ENCODE measurements around the gene ZCCHC8. TPM values are rescaled to one million over a fixed set of nuclear protein-coding genes. Genes with fewer than 3 reads are reported as not detected.
"Not testable (repeated sequence)": the region's sequence is repeated elsewhere in the genome, so short reads cannot be mapped to it uniquely, and the experiment has no call there.

The ZCCHC8 gene
- total RNA-seq, 2 donors from 2014 or later: 18.7 to 20.0 TPM

- ATAC-seq (no peak), DNase-seq (no peak)
- intact Hi-C loops (cut with DNase I, micrococcal nuclease): no loop called here
Measured at GRCh38 chr12:122452701-122453285, 47.9 kb downstream of the ZCCHC8 start.

- intact Hi-C loops (cut with DNase I, micrococcal nuclease): no loop called here
- peak; percentile 94 for ATAC-seq
- no peak for DNase-seq
Measured at GRCh38 chr12:122449317-122449716, 51.4 kb downstream of the ZCCHC8 start.

- ATAC-seq; intact Hi-C loops (cut with DNase I, micrococcal nuclease); DNase-seq: not testable (repeated sequence)
Measured at GRCh38 chr12:122447825-122448224, 52.9 kb downstream of the ZCCHC8 start.

GRCh38 chr12:122446390-122446789 is 54.3 kb downstream of the ZCCHC8 start:
- intact Hi-C loops (cut with DNase I, micrococcal nuclease); DNase-seq; ATAC-seq: not testable (repeated sequence)

- ATAC-seq; DNase-seq; intact Hi-C loops (cut with DNase I, micrococcal nuclease): not testable (repeated sequence)
Measured at GRCh38 chr12:122444071-122444470, 56.7 kb downstream of the ZCCHC8 start.

- intact Hi-C loops (cut with DNase I, micrococcal nuclease); DNase-seq; ATAC-seq: not testable (repeated sequence)
Measured at GRCh38 chr12:122438822-122439221, 61.9 kb downstream of the ZCCHC8 start.

- ATAC-seq: peak; percentile 55
- intact Hi-C loops (cut with DNase I, micrococcal nuclease): no loop called here
- DNase-seq: peak; percentile 27 to 50
Measured at GRCh38 chr12:122437656-122438121, 63.0 kb downstream of the ZCCHC8 start.

- no peak for ATAC-seq
- intact Hi-C loops (cut with DNase I, micrococcal nuclease): no loop called here
- no peak for DNase-seq
Measured at GRCh38 chr12:122435186-122435585, 65.5 kb downstream of the ZCCHC8 start.

GRCh38 chr12:122429043-122429442 is 71.7 kb downstream of the ZCCHC8 start:
- intact Hi-C loops (cut with DNase I, micrococcal nuclease); ATAC-seq; DNase-seq: not testable (repeated sequence)

- no peak for DNase-seq
- intact Hi-C loops (cut with DNase I, micrococcal nuclease): no loop called here
Measured at GRCh38 chr12:122427403-122427802, 73.3 kb downstream of the ZCCHC8 start.

GRCh38 chr12:122423258-122424165 is 77.2 kb downstream of the ZCCHC8 start:
- intact Hi-C loops (cut with DNase I, micrococcal nuclease): no loop called here
- DNase-seq (peak; percentile 23 to 28), ATAC-seq (no peak)

More at GRCh38 chr12:122427403-122427802, 73.3 kb downstream of the ZCCHC8 start:
- ATAC-seq: no peak

- intact Hi-C loops (cut with DNase I, micrococcal nuclease): no loop called here
- DNase-seq: peak; percentile 31 to 33
- no peak for ATAC-seq
Measured at GRCh38 chr12:122422730-122423257, 77.9 kb downstream of the ZCCHC8 start.

GRCh38 chr12:122421821-122422729 is 78.7 kb downstream of the ZCCHC8 start, which contains the start of gene CLIP1:
CLIP1 (minus strand) TSS chr12:122422669; CDS start chr12:122380452, 42,217 bp downstream.
- ATAC-seq (peak; percentile 87), DNase-seq (peak; percentile 57 to 77)
- intact Hi-C loops (cut with DNase I, micrococcal nuclease): no loop called here

Other genes with a start within 250 kb of the ZCCHC8 start
- 10 to 100 TPM; 20.5 to 21.4 TPM for gene VPS33A, start 234.4 kb downstream of the ZCCHC8 start, total RNA-seq
- 10 to 100 TPM; 53.8 to 57.5 TPM for gene CLIP1, start 78.3 kb downstream of the ZCCHC8 start, total RNA-seq
- 10 to 100 TPM; 49.4 to 67.4 TPM for gene RSRC2, start 26.0 kb upstream of the ZCCHC8 start, total RNA-seq
- gene KNTC1, start 26.3 kb upstream of the ZCCHC8 start, total RNA-seq: 10 to 100 TPM; 10.1 to 17.5 TPM
- gene HCAR2, start 202.4 kb upstream of the ZCCHC8 start, total RNA-seq: under 1 TPM in 1 of 2 donors, not detected in 1; 0.49 TPM
- gene HCAR3, start 215.9 kb upstream of the ZCCHC8 start, total RNA-seq: under 1 TPM in 1 of 2 donors, not detected in 1; 0.11 TPM
- under 1 TPM in 1 of 2 donors, not detected in 1; 0.06 TPM for gene HCAR1, start 229.9 kb upstream of the ZCCHC8 start, total RNA-seq

Measured in left colon (tissue), 2 donors.